Transverse colon (tissue), 4 donors: ENCODE measurements around the gene RNF114. TPM values are rescaled to one million over a fixed set of nuclear protein-coding genes. Genes with fewer than 3 reads are reported as not detected.
"Not testable (repeated sequence)": the region's sequence is repeated elsewhere in the genome, so short reads cannot be mapped to it uniquely, and the experiment has no call there.

ENCODE experiments used
- DNase-seq: peaks from one replicate; pipeline ENCODE4 v3.0.0-alpha.2; 2019
- H3K27ac ChIP-seq, 4 donors: fragments of 200-600 bp; sonication (generic); 2 replicates each; pipeline ENCODE4 v1.5.1; 2016 to 2018; ENCODE audit warnings: inconsistent platforms in 4 of 4
- H3K27me3 ChIP-seq: fragments of 200-600 bp; sonication (generic); 2 replicates; pipeline ENCODE4 v1.5.1; 2017; ENCODE audit warnings: inconsistent platforms
- H3K36me3 ChIP-seq, 4 donors: fragments of 200-600 bp; sonication (generic); 2 replicates each; pipeline ENCODE4 v1.5.1; 2017 to 2019; ENCODE audit warnings: inconsistent platforms in 4 of 4
- H3K4me1 ChIP-seq, 4 donors: fragments of 200-600 bp; sonication (generic); 2 replicates each; pipeline ENCODE4 v1.5.1; 2017 to 2020; ENCODE audit warnings: inconsistent platforms in 4 of 4
- H3K4me3 ChIP-seq, 4 donors: fragments of 200-600 bp; sonication (generic); 1 replicate in 1 of 4; 2 replicates in 3 of 4; pipeline versions ENCODE4 v1.5.1 to v1.6.1; 2017 to 2019; ENCODE audit warnings: inconsistent platforms in 4 of 4
- H3K9me3 ChIP-seq, 2 donors: fragments of 200-600 bp; sonication (generic); 2 replicates each; pipeline ENCODE4 v1.5.1; 2017 to 2019; ENCODE audit warnings: inconsistent platforms in 2 of 2
- CTCF ChIP-seq, 5 experiments: fragments of 200-600 bp in 3 of 5; fragments of 450-650 bp in 2 of 5; sonication (generic) in 3 of 5; IDR thresholded peaks; 1 replicate in 2 of 5; 2 replicates in 3 of 5; pipeline ENCODE4 v1.5.1; 2016 to 2017; ENCODE audit warnings: antibody characterized with exemption in 5 of 5, inconsistent platforms in 3 of 5, mild to moderate bottlenecking in 2 of 5, moderate library complexity in 1 of 5
- EP300 ChIP-seq: sonication (generic); formaldehyde crosslinking; IDR thresholded peaks from one replicate; pipeline ENCODE4 v1.6.1; 2017; ENCODE audit warnings: antibody characterized with exemption, low read depth
- POLR2A ChIP-seq: fragments of 450-650 bp; IDR thresholded peaks from one replicate; pipeline ENCODE4 v1.6.1; 2016; ENCODE audit warnings: antibody characterized with exemption, mild to moderate bottlenecking, moderate library complexity
- POLR2AphosphoS5 ChIP-seq, 3 donors: sonication (generic); formaldehyde crosslinking; IDR thresholded peaks; one replicate each; pipeline ENCODE4 v1.6.1; 2016; ENCODE audit warnings: antibody characterized with exemption in 3 of 3
- WGBS, 2 donors: methylation state at CpG; one replicate each; pipeline ENCODE4 v1.1.5; 2018; ENCODE audit warnings: low coverage in 1 of 2; 5-methylcytosine and 5-hydroxymethylcytosine counted together
- in situ Hi-C, 4 donors: fragments of 200-750 bp; cut with MboI; loops; one replicate each; pipeline versions ENCODE4 v1.15.0 to v1.15.1; 2017; ENCODE audit warnings: low sequenced_read_pairs in 3 of 4, low pct_ligation_motif_present in 1 of 4, low pct_unique_long_range_greater_than_20kb in 1 of 4
- intact Hi-C: fragments of 100-400 bp; cut with DNase I; formaldehyde crosslinking; loops from one replicate; pipeline ENCODE4 v1.15.1; 2023; ENCODE audit warnings: low total_unique reads
- total RNA-seq, 4 donors: library from RNA; depleted of rRNA; stranded (reverse); fragments of >200 nt; gene quantifications; one replicate each; pipeline ENCODE4 v1.1.0, GENCODE V29; 2016

Gene RNF114
- total RNA-seq, 4 donors from 2014 or later: 108 to 271 (median 217) TPM

GRCh38 chr20:49995586-49995985 is 59.4 kb downstream of the RNF114 start:
- H3K9me3 ChIP-seq: no peaks in the 10 kb centered on the region
- no peak for DNase-seq
- H3K4me3 ChIP-seq: no peak overlapping the region
- in situ Hi-C loops: no loop called here
- H3K36me3 ChIP-seq: no peaks in the 10 kb centered on the region
- TF ChIP-seq EP300 (no peak), CTCF (IDR thresholded peaks at IDR 0.05) (no peak), POLR2A (no peak), POLR2AphosphoS5 (IDR thresholded peaks at IDR 0.05) (no peak)
- H3K27ac ChIP-seq: no peak overlapping the region
- intact Hi-C loops: no loop called here
- peaks cover 0 to 1% (median under 1%) of the 10 kb centered on the region in 4 donors for H3K4me1 ChIP-seq
- WGBS, 2 donors: 91% methylated on average over 3 of the region's 3 CpGs; no CpG with 5 or more reads in 1 of the 2 donors
- H3K27me3 ChIP-seq: no peaks in the 10 kb centered on the region

- H3K36me3 ChIP-seq, in situ Hi-C loops, H3K27me3 ChIP-seq, H3K9me3 ChIP-seq, DNase-seq, intact Hi-C loops, H3K4me1 ChIP-seq, H3K4me3 ChIP-seq, H3K27ac ChIP-seq: not testable (repeated sequence)
- WGBS, 2 donors: 87 to 88% methylated on average over 7 to 15 of the region's 15 CpGs
These were observed 62.4 kb downstream of the RNF114 start for GRCh38 chr20:49998478-49999188.

GRCh38 chr20:49999329-49999728 is 63.1 kb downstream of the RNF114 start:
- Histone ChIP-seq H3K36me3 (no peaks in the 10 kb centered on the region), H3K4me1 (no peaks in the 10 kb centered on the region), H3K9me3 (no peaks in the 10 kb centered on the region), H3K27ac (no peak overlapping the region), H3K27me3 (no peaks in the 10 kb centered on the region), H3K4me3 (no peak overlapping the region)
- DNase-seq: no peak
- 73% methylated on average over 7 of the region's 7 CpGs; no CpG with 5 or more reads in 1 of the 2 donors for WGBS, 2 donors
- intact Hi-C loops: no loop called here
- in situ Hi-C loops: no loop called here
- no peak for TF ChIP-seq POLR2A
- TF ChIP-seq POLR2AphosphoS5 (IDR thresholded peaks at IDR 0.05): no peak
- TF ChIP-seq CTCF (IDR thresholded peaks at IDR 0.05): no peak
- TF ChIP-seq EP300: no peak

- in situ Hi-C loops, DNase-seq, intact Hi-C loops, H3K9me3 ChIP-seq, H3K27ac ChIP-seq, H3K4me3 ChIP-seq, H3K4me1 ChIP-seq, H3K36me3 ChIP-seq, H3K27me3 ChIP-seq: not testable (repeated sequence)
- WGBS, 2 donors: 36 to 74% methylated on average over 5 to 14 of the region's 14 CpGs
These were observed 64.5 kb downstream of the RNF114 start for GRCh38 chr20:50000548-50001222.

- no peaks in the 10 kb centered on the region for H3K4me1 ChIP-seq
- no peak overlapping the region for H3K4me3 ChIP-seq
- no peaks in the 10 kb centered on the region for H3K27me3 ChIP-seq
- no peaks in the 10 kb centered on the region for H3K36me3 ChIP-seq
- intact Hi-C loops: no loop called here
- H3K9me3 ChIP-seq: no peaks in the 10 kb centered on the region
- in situ Hi-C loops: no loop called here
- TF ChIP-seq EP300 (no peak), POLR2A (no peak), CTCF (IDR thresholded peaks at IDR 0.05) (no peak), POLR2AphosphoS5 (IDR thresholded peaks at IDR 0.05) (no peak)
- no peak overlapping the region for H3K27ac ChIP-seq
- 80 to 86% methylated on average over 3 to 9 of the region's 9 CpGs for WGBS, 2 donors
- no peak for DNase-seq
These were observed 65.7 kb downstream of the RNF114 start for GRCh38 chr20:50001784-50002311.
